HG03045 (cell line): ENCODE results near the gene HPCAL4.

ENCODE experiments used
- ATAC-seq: cut with Tn5 transposase; IDR thresholded peaks from one replicate; pipeline ENCODE4 v1.9.1; 2021; ENCODE audit warnings: mild to moderate bottlenecking, moderate library complexity; ENCODE audit not compliant: unreplicated experiment

HPCAL4 gene

GRCh38 chr1:39691383-39692151 is at the start of gene HPCAL4:
Gene HPCAL4 (minus strand): TSS chr1:39691433. CDS start chr1:39684603, 6,830 bp downstream.
- ATAC-seq: peak; percentile 71

DNA sequence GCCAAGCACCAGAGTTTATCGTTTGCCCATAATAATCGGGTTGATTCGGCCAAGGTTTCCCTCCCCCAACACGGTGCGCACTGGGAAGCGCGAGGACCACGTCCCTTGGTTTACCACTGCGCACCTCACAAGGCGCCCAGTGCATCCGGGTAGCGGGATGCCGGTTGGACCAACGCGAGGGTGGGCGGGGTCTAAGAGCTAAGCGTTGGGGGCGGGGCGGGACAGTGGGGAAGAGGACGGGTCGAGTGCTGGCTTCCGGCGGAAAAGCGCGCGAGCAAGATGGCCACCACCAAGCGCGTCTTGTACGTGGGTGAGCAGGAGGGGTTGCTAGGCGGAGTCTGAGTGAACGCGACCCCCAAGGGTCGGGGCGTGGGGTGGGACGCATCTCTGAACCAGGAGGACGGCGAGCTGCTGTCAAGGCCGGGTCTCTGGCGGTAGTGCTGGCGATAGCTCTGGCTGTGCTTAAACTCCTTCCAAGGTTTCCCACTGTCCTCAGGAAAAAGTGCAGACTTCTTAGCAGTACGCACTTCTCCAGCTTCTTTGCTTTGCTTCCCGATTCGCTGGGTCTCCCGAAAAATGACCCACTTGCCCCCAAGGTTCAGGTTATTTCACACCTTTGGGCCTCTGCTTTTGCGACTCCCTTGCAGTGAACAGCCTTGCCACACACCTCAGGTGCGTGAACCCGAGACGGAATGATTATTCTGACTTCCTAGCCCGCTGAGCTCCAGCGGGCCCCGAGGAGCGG is 47.6 kb upstream of the HPCAL4 start, which contains the start of gene PPIE:
Gene PPIE, plus strand, starts transcription at position 261 of the 745 bp plus-strand sequence. Its CDS starts 19 bp downstream, at position 280.
- peak; percentile 84 for ATAC-seq

DNA sequence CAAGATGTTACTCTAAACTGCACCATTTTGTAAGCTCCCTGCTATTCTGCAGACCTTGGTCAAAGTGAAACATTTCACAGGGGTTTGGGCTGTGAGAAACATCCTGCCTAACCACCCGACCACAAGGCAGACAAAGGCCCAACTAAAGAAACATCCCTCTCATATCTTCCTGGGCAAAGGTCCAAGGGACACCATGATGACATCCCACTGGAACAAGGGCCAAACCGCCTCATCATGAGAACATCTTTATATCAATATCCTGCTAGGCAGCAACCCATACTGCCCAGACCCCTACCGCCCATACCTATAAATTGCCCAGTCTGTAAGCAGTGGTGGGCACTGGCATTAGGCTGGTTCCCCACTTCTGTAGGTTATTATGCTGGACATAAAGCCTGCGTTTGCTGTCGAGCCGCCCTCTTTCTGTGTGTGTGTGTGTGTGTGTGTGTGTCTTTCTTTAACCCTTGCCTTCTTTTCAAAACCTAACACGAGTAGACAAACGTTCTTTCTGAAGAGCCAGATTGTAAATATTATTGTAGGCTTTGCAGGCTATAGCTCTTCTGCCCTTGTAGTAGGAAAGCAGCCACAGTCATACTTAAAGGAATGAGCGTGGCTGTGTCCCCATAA is 46.4 kb upstream of the HPCAL4 start:
- ATAC-seq: no peak

DNA sequence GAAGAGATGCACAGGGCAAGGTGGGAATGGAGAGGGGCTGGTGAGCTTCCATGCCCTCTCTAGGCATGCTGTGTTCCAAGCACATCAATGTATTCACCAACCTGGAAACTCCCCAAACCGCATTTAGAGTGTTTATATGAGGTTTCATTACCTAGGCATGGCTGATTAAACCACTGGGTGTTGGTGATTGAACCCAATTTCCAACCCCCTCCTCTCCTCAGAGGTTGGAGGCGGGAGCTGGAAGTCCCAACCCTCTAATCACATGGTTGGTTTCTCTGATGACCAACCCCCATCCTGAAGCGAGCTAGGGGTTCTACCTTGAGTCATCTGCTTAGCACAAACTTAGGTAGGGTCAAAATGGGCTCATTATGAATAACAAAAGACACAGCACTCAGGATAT is 44.5 kb upstream of the HPCAL4 start:
- ATAC-seq: no peak

- no peak for ATAC-seq
Observed at GRCh38 chr1:39733161-39733560, 41.9 kb upstream of the HPCAL4 start.

- no peak for ATAC-seq
Observed at GRCh38 chr1:39732730-39733129, 41.5 kb upstream of the HPCAL4 start.

DNA sequence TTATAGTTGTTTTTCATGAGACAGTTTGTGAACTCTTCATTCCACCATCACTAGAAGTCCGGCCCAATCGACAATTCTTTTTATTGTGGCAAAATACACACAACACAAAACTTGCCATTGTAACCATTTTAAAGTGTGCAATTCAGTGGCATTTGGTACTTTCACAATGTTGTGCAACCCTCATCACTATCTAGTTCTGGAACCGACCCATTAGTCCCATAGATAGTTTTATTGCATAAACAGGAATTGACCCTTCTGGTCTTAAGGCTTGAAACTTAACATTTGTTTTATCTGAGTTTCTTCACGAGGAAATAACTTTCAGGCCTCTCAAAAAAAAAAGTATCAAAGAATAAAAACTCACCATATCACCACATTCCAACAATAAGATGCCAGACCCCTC is 38.6 kb upstream of the HPCAL4 start:
- ATAC-seq: no peak

- no peak for ATAC-seq
Observed at GRCh38 chr1:39729030-39729429, 37.8 kb upstream of the HPCAL4 start.

DNA sequence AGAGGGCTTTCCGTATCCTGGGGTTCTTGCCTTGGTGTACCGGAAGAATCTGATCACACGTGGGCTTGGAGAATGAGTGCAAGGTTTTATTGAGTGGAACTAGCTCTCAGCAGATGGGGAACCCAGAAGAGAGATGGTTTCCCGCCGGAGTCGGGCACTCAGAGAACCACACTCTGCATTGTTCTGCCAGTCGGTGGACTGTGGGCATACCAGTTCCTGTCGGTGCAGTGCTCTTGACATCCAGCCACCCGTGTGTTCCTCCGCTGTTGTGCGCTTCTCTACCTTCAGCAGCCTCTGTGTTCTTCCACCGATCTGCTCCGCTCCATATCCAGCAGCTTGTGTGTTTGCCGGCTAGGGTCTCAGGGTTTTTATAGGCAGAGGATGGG is 36.7 kb upstream of the HPCAL4 start:
- ATAC-seq: no peak

DNA sequence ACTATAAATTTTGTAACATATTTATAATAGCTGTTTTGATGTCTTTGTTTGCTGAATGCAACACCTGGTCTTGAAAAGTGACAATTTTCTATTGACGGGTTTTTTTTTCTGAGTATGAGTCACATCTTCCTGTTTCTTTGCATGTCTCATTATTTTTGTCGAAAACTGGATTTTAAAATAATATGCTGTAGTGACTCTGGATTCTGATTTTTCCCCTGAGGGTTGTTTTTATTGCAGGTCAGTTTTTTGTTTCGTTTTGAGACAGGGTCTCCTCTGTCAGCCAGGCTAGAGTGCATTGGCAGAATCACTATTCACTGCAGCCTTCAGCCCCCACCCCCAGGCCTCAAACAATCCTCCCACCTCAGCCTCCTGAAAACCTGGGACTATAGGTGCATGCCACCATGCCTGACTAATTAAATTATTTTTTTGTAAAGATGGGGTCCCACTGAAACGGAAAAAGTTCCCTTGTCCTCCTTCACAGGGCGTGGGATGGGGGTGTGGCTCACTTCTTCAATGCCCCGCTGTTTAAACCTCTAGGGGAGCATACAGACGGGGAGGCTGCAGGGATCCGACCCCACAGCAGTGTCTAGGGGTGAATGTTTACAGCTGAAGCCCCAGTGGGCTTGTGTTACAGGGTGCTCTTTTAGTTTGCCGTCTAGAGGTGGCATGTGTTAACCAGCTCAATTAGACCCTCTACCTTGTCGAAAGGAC is 36.1 kb upstream of the HPCAL4 start:
- ATAC-seq: no peak

DNA sequence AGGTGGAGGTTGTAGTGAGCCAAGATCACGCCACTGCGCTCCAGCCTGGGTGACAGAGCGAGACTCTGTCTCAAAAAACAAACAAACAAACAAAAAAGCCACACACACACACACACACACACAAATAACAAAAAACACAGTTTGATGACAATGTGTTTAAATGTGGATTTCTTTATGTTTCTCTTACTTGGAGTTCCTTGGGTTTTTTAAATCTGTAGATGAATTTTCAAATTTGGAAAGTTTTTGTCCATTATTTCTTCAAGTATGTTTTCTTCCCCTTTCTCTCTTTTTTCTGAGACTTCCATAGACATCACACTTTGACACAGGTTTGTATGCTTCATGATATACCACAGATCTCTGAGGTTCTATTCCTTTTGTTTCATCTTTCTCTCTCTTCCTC is 35.4 kb upstream of the HPCAL4 start:
- ATAC-seq: no peak

- ATAC-seq: no peak
Observed at GRCh38 chr1:39722495-39722894, 31.3 kb upstream of the HPCAL4 start.

GRCh38 chr1:39721664-39722063 is 30.4 kb upstream of the HPCAL4 start:
- no peak for ATAC-seq

- ATAC-seq: no peak
Observed at GRCh38 chr1:39720094-39720999, 29.1 kb upstream of the HPCAL4 start.

GRCh38 chr1:39717809-39718208 is 26.6 kb upstream of the HPCAL4 start:
- ATAC-seq: no peak

GRCh38 chr1:39713557-39713956 is 22.3 kb upstream of the HPCAL4 start:
- no peak for ATAC-seq

- no peak for ATAC-seq
Observed at GRCh38 chr1:39711966-39712340, 20.7 kb upstream of the HPCAL4 start.

DNA sequence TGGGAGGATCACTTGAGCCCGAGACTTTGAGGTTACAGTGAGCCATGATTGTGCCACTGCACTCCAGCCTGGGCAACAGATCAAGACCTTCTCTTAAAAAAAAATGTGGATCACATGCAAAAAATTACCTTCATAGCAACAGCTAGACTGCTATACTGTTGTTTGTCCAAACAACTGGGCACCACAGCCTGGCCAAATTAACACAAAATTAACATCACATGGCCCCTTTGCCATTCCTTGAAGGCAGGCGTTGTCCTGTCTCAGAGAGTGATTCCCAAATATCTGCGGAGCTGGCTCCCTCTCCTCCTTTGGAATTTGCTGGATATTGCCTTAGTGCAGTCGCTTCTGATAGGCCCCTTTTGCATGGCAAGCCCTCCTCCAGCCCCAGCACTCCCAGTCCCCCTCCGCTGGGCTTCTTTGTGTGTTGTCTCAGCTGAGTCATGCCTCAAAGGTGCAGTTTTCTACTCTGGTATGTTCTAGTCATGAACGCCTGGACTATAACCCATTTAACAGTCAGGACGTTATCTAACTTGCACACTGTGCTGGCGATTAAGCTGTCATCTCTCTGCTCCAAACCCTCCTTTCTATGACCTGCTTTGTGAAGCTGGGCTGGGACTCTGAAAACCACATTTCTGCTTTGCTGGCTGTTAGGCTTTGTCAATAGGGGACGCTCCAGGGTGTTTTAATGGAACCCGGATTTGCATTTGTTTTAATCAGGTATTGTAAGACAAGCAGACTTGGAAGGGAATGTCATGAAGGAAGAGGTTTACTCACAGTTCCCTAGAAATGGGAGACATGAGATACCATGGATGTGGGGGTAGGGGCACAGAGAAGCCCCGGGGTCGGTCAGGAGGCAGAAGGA is 20.1 kb upstream of the HPCAL4 start:
- ATAC-seq: no peak

- no peak for ATAC-seq
Observed at GRCh38 chr1:39707506-39707905, 16.3 kb upstream of the HPCAL4 start.
